ENCODE measurements around the gene VTCN1. TPM values are rescaled to one million over a fixed set of nuclear protein-coding genes. Genes with fewer than 3 reads are reported as not detected.

VTCN1 gene
- total RNA-seq, 1 experiment from 2014 or later, result 0.52 TPM

DNA sequence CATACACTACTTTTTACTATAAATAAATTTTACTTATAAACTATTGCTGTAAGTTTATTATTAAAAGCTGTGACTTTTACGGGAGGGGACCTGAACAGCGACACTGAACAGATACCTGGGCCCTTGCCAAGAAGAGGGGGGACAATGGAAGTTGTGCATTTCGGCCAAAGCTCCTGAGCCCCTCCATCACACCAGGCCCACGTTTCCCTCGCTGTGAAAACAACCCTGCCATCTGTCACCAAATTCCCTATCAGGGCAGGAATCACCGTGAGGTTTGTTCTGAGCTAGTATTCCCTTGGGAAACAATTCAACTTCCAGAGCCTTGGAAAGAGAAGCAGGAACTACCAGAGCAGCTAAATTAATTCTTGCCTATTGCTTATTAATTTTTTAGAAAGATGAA is 37.0 kb downstream of the VTCN1 start:
- H3K4me3 ChIP-seq (ENCODE audit: low read depth, low read length), result no peak overlapping the region
- TF ChIP-seq, protein P1, sequence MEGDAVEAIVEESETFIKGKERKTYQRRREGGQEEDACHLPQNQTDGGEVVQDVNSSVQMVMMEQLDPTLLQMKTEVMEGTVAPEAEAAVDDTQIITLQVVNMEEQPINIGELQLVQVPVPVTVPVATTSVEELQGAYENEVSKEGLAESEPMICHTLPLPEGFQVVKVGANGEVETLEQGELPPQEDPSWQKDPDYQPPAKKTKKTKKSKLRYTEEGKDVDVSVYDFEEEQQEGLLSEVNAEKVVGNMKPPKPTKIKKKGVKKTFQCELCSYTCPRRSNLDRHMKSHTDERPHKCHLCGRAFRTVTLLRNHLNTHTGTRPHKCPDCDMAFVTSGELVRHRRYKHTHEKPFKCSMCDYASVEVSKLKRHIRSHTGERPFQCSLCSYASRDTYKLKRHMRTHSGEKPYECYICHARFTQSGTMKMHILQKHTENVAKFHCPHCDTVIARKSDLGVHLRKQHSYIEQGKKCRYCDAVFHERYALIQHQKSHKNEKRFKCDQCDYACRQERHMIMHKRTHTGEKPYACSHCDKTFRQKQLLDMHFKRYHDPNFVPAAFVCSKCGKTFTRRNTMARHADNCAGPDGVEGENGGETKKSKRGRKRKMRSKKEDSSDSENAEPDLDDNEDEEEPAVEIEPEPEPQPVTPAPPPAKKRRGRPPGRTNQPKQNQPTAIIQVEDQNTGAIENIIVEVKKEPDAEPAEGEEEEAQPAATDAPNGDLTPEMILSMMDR (IDR thresholded peaks at IDR 0.05; ENCODE audit: insufficient read depth in 1 of 2, low read depth in 1 of 2, low read length in 1 of 2, severe bottlenecking in 1 of 2, unreplicated experiment in 1 of 2), result no peak
- no peaks in the 10 kb centered on the region for H3K36me3 ChIP-seq (ENCODE audit: control insufficient read depth, insufficient read depth, low read length)
- Mint-ChIP-seq H3K27ac (ENCODE audit: unreplicated experiment) (no peak overlapping the region), H3K4me3 (ENCODE audit: unreplicated experiment) (no peak overlapping the region), H3K36me3 (ENCODE audit: insufficient read depth, unreplicated experiment) (no peaks in the 10 kb centered on the region), H3K27me3 (ENCODE audit: insufficient read depth, unreplicated experiment) (no peaks in the 10 kb centered on the region), H3K9me3 (ENCODE audit: unreplicated experiment) (no peaks in the 10 kb centered on the region), H3K4me1 (ENCODE audit: low read depth, unreplicated experiment) (peaks cover 5% of the 10 kb centered on the region)
- H3K27me3 ChIP-seq (replicated peaks; ENCODE audit: control insufficient read depth, insufficient read depth, low read length), result no peaks in the 10 kb centered on the region
- no TSS peak for BruUV-seq (replicated peaks)
- ChIA-PET POLR2A (no interaction called here), CTCF (no interaction called here)
- no peaks in the 10 kb centered on the region for H3K9me3 ChIP-seq
- DNase-seq, result no peak
- no peaks in the 10 kb centered on the region for H3K4me1 ChIP-seq
- intact Hi-C loops (cut with micrococcal nuclease; ENCODE audit: unreplicated experiment), result no loop called here

DNA sequence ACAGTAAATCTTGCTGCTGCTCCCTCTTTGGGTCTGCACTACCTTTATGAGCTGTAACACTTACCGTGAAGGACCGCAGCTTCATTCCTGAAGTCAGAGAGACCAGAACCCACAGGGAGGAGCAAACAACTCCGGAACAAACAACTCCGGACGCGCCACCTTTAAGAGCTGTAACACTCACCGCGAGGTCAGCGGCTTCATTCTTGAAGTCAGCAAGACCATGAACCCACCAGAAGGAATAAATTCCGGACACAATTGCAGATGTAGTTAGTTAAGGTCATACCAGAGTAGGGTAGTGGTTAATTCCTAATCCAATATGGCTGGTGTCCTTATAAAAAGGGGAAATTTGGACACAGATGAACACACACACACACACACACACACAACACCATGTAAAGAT is 37.7 kb downstream of the VTCN1 start:
- Mint-ChIP-seq H3K27me3 (ENCODE audit: insufficient read depth, unreplicated experiment) (no peaks in the 10 kb centered on the region), H3K4me3 (ENCODE audit: unreplicated experiment) (no peak overlapping the region), H3K27ac (ENCODE audit: unreplicated experiment) (no peak overlapping the region), H3K36me3 (ENCODE audit: insufficient read depth, unreplicated experiment) (no peaks in the 10 kb centered on the region), H3K4me1 (ENCODE audit: low read depth, unreplicated experiment) (peaks cover 5% of the 10 kb centered on the region), H3K9me3 (ENCODE audit: unreplicated experiment) (no peaks in the 10 kb centered on the region)
- no TSS peak for BruUV-seq (replicated peaks)
- H3K4me1 ChIP-seq, result no peaks in the 10 kb centered on the region
- TF ChIP-seq, protein P1 (IDR thresholded peaks at IDR 0.05; ENCODE audit: insufficient read depth in 1 of 2, low read depth in 1 of 2, low read length in 1 of 2, severe bottlenecking in 1 of 2, unreplicated experiment in 1 of 2), result no peak
- intact Hi-C loops (cut with micrococcal nuclease; ENCODE audit: unreplicated experiment), result no loop called here
- ChIA-PET CTCF (no interaction called here), POLR2A (no interaction called here)
- no peaks in the 10 kb centered on the region for H3K36me3 ChIP-seq (ENCODE audit: control insufficient read depth, insufficient read depth, low read length)
- no peak overlapping the region for H3K4me3 ChIP-seq (ENCODE audit: low read depth, low read length)
- no peak for DNase-seq
- H3K27me3 ChIP-seq (replicated peaks; ENCODE audit: control insufficient read depth, insufficient read depth, low read length), result no peaks in the 10 kb centered on the region
- H3K9me3 ChIP-seq, result no peaks in the 10 kb centered on the region

GRCh38 chr1:117171900-117172511 is 38.7 kb downstream of the VTCN1 start:
- Histone ChIP-seq H3K27me3 (replicated peaks; ENCODE audit: control insufficient read depth, insufficient read depth, low read length) (no peaks in the 10 kb centered on the region), H3K4me1 (no peaks in the 10 kb centered on the region), H3K36me3 (ENCODE audit: control insufficient read depth, insufficient read depth, low read length) (no peaks in the 10 kb centered on the region), H3K9me3 (no peaks in the 10 kb centered on the region), H3K4me3 (ENCODE audit: low read depth, low read length) (no peak overlapping the region)
- DNase-seq, result no peak
- Mint-ChIP-seq H3K4me1 (ENCODE audit: low read depth, unreplicated experiment) (peaks cover 5% of the 10 kb centered on the region), H3K36me3 (ENCODE audit: insufficient read depth, unreplicated experiment) (no peaks in the 10 kb centered on the region), H3K4me3 (ENCODE audit: unreplicated experiment) (no peak overlapping the region), H3K9me3 (ENCODE audit: unreplicated experiment) (no peaks in the 10 kb centered on the region), H3K27me3 (ENCODE audit: insufficient read depth, unreplicated experiment) (no peaks in the 10 kb centered on the region), H3K27ac (ENCODE audit: unreplicated experiment) (no peak overlapping the region)
- ChIA-PET CTCF (no interaction called here), POLR2A (no interaction called here)
- TF ChIP-seq, protein P1 (IDR thresholded peaks at IDR 0.05; ENCODE audit: insufficient read depth in 1 of 2, low read depth in 1 of 2, low read length in 1 of 2, severe bottlenecking in 1 of 2, unreplicated experiment in 1 of 2), result no peak
- no TSS peak for BruUV-seq (replicated peaks)
- intact Hi-C loops (cut with micrococcal nuclease; ENCODE audit: unreplicated experiment), result no loop called here
